GM23338 (cell line): ENCODE measurements around the gene ZBTB9. TPM values are rescaled to one million over a fixed set of nuclear protein-coding genes. Genes with fewer than 3 reads are reported as not detected.

ENCODE experiments used
- ATAC-seq: fragments of 200-7000 bp; cut with Tn5 transposase; 3 replicates; pipeline ENCODE4 v1.9.1; 2020
- DNase-seq: peaks from one replicate; pipeline ENCODE4 v3.0.0-alpha.2; 2015; ENCODE audit warnings: low spot score
- H2AFZ ChIP-seq: fragments of 200-600 bp; sonication (generic); 2 replicates; pipeline ENCODE4 v1.8.0; 2016; ENCODE audit warnings: antibody characterized with exemption, mild to moderate bottlenecking, moderate library complexity
- H3F3A ChIP-seq: fragments of 200-600 bp; sonication (generic); replicated peaks from 2 replicates; pipeline ENCODE4 v1.8.0; 2017; ENCODE audit warnings: antibody characterized with exemption, mixed run types, low read depth
- H3K27ac ChIP-seq: fragments of 200-600 bp; sonication (generic); 2 replicates; pipeline ENCODE4 v1.6.1; 2016; ENCODE audit warnings: low read depth
- H3K27me3 ChIP-seq: fragments of 200-600 bp; sonication (generic); 2 replicates; pipeline ENCODE4 v1.8.0; 2016; ENCODE audit warnings: mild to moderate bottlenecking, mixed run types, moderate library complexity; ENCODE audit not compliant: insufficient read depth
- H3K36me3 ChIP-seq: fragments of 200-600 bp; sonication (generic); 2 replicates; pipeline ENCODE4 v1.8.0; 2016; ENCODE audit warnings: mild to moderate bottlenecking; ENCODE audit not compliant: insufficient read depth
- H3K4me1 ChIP-seq: fragments of 200-600 bp; sonication (generic); 2 replicates; pipeline ENCODE4 v1.8.0; 2016; ENCODE audit warnings: mild to moderate bottlenecking, moderate library complexity; ENCODE audit not compliant: insufficient read depth
- H3K4me2 ChIP-seq: fragments of 200-600 bp; sonication (generic); 2 replicates; pipeline ENCODE4 v1.7.1; 2017; ENCODE audit warnings: mixed run types
- H3K4me3 ChIP-seq: fragments of 200-600 bp; sonication (generic); 2 replicates; pipeline ENCODE4 v1.6.1; 2016; ENCODE audit warnings: mixed run types
- H3K79me2 ChIP-seq: fragments of 200-600 bp; sonication (generic); replicated peaks from 2 replicates; pipeline ENCODE4 v1.8.0; 2017; ENCODE audit warnings: mild to moderate bottlenecking; ENCODE audit not compliant: insufficient read depth
- H3K9me2 ChIP-seq: fragments of 200-600 bp; sonication (generic); 2 replicates; pipeline ENCODE4 v1.8.0; 2017; ENCODE audit not compliant: insufficient read depth
- H4K20me1 ChIP-seq: fragments of 200-600 bp; sonication (generic); replicated peaks from 2 replicates; pipeline ENCODE4 v1.8.0; 2017; ENCODE audit warnings: mild to moderate bottlenecking; ENCODE audit not compliant: insufficient read depth
- H3K27ac Mint-ChIP-seq: 2 replicates; pipeline ENCODE4 v1.8.0; 2020; ENCODE audit warnings: inconsistent platforms, mild to moderate bottlenecking, moderate library complexity, mixed read lengths
- H3K27me3 Mint-ChIP-seq: 3 replicates; pipeline ENCODE4 v1.8.0; 2022; ENCODE audit warnings: low read depth, mild to moderate bottlenecking, moderate library complexity, mixed read lengths, inconsistent platforms; ENCODE audit not compliant: insufficient read depth, poor library complexity
- H3K36me3 Mint-ChIP-seq: 3 replicates; pipeline ENCODE4 v1.8.0; 2021; ENCODE audit warnings: low read depth, mild to moderate bottlenecking, inconsistent platforms, moderate library complexity, mixed read lengths
- H3K4me1 Mint-ChIP-seq: 3 replicates; pipeline ENCODE4 v1.8.0; 2020; ENCODE audit warnings: mild to moderate bottlenecking, inconsistent platforms, mixed read lengths
- H3K4me3 Mint-ChIP-seq: 3 replicates; pipeline ENCODE4 v1.8.0; 2021; ENCODE audit warnings: moderate library complexity, mild to moderate bottlenecking, inconsistent platforms, mixed read lengths
- H3K9me3 Mint-ChIP-seq: 3 replicates; pipeline ENCODE4 v1.8.0; 2020; ENCODE audit warnings: moderate library complexity, mild to moderate bottlenecking, inconsistent platforms, mixed read lengths
- CREB1 ChIP-seq: fragments of 250-450 bp; sonication (Bioruptor Pico); IDR thresholded peaks from 2 replicates; pipeline ENCODE4 v1.5.0; 2020; ENCODE audit warnings: low read depth, mild to moderate bottlenecking, moderate library complexity
- EZH2 ChIP-seq: fragments of 200-600 bp; sonication (generic); IDR thresholded peaks from one replicate; pipeline ENCODE4 v1.8.0; 2017; ENCODE audit warnings: antibody characterized with exemption, mild to moderate bottlenecking, low read depth; ENCODE audit not compliant: unreplicated experiment
- EZH2phosphoT487 ChIP-seq: fragments of 200-600 bp; sonication (generic); IDR thresholded peaks from one replicate; pipeline ENCODE4 v1.8.1; 2018; ENCODE audit warnings: antibody characterized with exemption; ENCODE audit not compliant: unreplicated experiment
- NANOG ChIP-seq: IDR thresholded peaks from 2 replicates; pipeline ENCODE4 v1.6.1; 2016; ENCODE audit warnings: antibody characterized with exemption, borderline replicate concordance
- POLR2AphosphoS5 ChIP-seq: IDR thresholded peaks from 2 replicates; pipeline ENCODE4 v1.6.1; 2016; ENCODE audit warnings: antibody characterized with exemption, low read depth
- STAT1 ChIP-seq: IDR thresholded peaks from one replicate; pipeline ENCODE4 v1.6.1; 2016; ENCODE audit warnings: antibody characterized with exemption; ENCODE audit not compliant: unreplicated experiment
- ZNF114 ChIP-seq: fragments of 250-450 bp; sonication (Bioruptor Pico); IDR thresholded peaks from 2 replicates; pipeline ENCODE4 v1.5.0; 2020; ENCODE audit warnings: mild to moderate bottlenecking, moderate library complexity
- ZNF331 ChIP-seq: fragments of 250-450 bp; sonication (Bioruptor Pico); IDR thresholded peaks from 2 replicates; pipeline ENCODE4 v1.5.0; 2020; ENCODE audit warnings: low read depth, mild to moderate bottlenecking, moderate library complexity
- polyA plus RNA-seq: library from polyadenylated mRNA; unstranded; fragments of >200 nt; fragmentation: Nextera tagmentation; extraction: Ambion mirVana; gene quantifications from 2 replicates; pipeline ENCODE4 v1.2.1, GENCODE V29; 2016
- total RNA-seq: library from RNA; depleted of rRNA; stranded (reverse); fragments of >200 nt; shearing (Covaris generic); gene quantifications from 2 replicates; pipeline ENCODE4 v1.2.3, GENCODE V29; 2014
- TF ChIP-seq, protein P1 (sequence below): fragments of 250-450 bp; sonication (Bioruptor Pico); IDR thresholded peaks from 2 replicates; pipeline ENCODE4 v1.5.0; 2020; ENCODE audit warnings: mild to moderate bottlenecking, moderate library complexity
- TF ChIP-seq, protein P2 (sequence below), 2 experiments: fragments of 200-600 bp in 1 of 2; sonication (generic) in 1 of 2; conservative IDR thresholded peaks; 2 replicates each; pipeline versions ENCODE4 v1.5.1 to v1.6.1; 2016 to 2017; ENCODE audit warnings: antibody characterized with exemption in 2 of 2, low read depth in 2 of 2, mild to moderate bottlenecking in 2 of 2, moderate library complexity in 1 of 2
- TF ChIP-seq, protein P3 (sequence below): IDR thresholded peaks from 2 replicates; pipeline ENCODE4 v1.6.1; 2016; ENCODE audit warnings: antibody characterized with exemption
- TF ChIP-seq, protein P4 (sequence below): IDR thresholded peaks from one replicate; pipeline ENCODE4 v1.6.1; 2018; ENCODE audit warnings: antibody characterized with exemption; ENCODE audit not compliant: unreplicated experiment

Gene ZBTB9
- total and polyA plus RNA-seq, 2 experiments from 2014 or later = 13.5 to 17.9 TPM

DNA sequence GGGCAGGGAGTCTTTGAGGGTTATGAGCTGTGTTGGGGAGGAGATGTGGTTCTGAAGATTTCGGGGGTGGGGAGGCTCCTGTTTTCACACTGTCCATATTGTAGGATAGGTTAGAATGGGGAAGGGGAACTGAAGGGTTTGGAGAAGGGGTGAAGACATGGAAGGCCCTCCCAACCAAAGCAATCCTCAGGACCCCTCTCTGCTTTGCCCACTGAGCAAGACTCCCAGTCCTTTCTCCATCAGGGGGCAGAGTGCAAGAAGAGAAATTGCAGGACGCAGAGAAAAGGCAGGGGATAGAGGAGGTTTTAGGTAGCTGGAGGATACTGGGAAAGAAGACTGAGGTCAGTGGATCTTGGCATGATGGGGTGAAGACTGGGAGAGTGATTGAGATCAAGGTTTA lies 30.6 kb upstream of the ZBTB9 start (continued):
- TF ChIP-seq, protein P1, sequence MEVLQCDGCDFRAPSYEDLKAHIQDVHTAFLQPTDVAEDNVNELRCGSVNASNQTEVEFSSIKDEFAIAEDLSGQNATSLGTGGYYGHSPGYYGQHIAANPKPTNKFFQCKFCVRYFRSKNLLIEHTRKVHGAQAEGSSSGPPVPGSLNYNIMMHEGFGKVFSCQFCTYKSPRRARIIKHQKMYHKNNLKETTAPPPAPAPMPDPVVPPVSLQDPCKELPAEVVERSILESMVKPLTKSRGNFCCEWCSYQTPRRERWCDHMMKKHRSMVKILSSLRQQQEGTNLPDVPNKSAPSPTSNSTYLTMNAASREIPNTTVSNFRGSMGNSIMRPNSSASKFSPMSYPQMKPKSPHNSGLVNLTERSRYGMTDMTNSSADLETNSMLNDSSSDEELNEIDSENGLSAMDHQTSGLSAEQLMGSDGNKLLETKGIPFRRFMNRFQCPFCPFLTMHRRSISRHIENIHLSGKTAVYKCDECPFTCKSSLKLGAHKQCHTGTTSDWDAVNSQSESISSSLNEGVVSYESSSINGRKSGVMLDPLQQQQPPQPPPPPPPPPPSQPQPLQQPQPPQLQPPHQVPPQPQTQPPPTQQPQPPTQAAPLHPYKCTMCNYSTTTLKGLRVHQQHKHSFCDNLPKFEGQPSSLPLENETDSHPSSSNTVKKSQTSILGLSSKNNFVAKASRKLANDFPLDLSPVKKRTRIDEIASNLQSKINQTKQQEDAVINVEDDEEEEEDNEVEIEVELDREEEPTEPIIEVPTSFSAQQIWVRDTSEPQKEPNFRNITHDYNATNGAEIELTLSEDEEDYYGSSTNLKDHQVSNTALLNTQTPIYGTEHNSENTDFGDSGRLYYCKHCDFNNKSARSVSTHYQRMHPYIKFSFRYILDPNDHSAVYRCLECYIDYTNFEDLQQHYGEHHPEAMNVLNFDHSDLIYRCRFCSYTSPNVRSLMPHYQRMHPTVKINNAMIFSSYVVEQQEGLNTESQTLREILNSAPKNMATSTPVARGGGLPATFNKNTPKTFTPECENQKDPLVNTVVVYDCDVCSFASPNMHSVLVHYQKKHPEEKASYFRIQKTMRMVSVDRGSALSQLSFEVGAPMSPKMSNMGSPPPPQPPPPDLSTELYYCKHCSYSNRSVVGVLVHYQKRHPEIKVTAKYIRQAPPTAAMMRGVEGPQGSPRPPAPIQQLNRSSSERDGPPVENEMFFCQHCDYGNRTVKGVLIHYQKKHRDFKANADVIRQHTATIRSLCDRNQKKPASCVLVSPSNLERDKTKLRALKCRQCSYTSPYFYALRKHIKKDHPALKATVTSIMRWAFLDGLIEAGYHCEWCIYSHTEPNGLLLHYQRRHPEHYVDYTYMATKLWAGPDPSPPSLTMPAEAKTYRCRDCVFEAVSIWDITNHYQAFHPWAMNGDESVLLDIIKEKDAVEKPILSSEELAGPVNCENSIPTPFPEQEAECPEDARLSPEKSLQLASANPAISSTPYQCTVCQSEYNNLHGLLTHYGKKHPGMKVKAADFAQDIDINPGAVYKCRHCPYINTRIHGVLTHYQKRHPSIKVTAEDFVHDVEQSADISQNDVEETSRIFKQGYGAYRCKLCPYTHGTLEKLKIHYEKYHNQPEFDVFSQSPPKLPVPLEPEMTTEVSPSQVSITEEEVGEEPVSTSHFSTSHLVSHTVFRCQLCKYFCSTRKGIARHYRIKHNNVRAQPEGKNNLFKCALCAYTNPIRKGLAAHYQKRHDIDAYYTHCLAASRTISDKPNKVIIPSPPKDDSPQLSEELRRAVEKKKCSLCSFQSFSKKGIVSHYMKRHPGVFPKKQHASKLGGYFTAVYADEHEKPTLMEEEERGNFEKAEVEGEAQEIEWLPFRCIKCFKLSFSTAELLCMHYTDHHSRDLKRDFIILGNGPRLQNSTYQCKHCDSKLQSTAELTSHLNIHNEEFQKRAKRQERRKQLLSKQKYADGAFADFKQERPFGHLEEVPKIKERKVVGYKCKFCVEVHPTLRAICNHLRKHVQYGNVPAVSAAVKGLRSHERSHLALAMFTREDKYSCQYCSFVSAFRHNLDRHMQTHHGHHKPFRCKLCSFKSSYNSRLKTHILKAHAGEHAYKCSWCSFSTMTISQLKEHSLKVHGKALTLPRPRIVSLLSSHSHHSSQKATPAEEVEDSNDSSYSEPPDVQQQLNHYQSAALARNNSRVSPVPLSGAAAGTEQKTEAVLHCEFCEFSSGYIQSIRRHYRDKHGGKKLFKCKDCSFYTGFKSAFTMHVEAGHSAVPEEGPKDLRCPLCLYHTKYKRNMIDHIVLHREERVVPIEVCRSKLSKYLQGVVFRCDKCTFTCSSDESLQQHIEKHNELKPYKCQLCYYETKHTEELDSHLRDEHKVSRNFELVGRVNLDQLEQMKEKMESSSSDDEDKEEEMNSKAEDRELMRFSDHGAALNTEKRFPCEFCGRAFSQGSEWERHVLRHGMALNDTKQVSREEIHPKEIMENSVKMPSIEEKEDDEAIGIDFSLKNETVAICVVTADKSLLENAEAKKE = no peak
- no peak for TF ChIP-seq NANOG

DNA sequence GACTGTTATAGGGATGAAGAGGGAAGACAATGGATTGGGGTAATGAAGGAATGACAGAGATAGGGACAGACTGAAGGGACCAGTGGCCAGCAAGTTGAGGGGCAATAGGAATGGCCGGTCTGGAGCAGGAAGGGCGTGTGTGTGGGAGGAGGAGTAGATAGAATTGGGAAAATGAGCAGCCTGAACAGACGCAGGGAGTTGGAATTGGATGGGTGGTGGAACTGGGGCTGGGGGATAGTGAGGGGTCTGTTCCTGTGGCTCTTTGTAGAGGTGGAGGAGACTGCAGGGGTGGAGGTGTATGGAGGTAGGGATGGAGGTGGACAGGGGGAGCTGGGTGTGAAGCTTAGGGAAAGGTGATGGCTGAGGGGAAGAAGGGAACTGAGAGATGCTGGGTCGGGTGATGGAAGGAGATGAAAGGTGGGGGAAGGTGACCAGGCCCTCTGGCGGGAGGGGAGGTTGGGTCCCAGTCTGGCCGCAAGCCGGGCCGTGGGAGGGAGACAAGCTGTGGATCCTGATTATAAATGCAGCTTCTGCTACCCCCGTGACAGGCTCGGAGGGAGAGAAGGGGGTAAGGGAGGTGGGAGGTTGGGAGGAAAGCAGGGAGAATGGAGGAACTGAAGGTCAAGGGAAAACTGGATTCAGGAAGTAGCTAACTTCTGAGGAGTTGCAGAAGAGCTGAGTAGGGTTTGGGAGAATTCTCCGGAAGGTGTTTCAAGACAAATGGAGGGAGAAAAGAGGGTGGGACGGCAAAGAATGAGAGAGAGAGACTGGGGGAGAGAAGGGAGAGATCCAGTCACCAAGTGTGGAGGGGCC lies 29.3 kb upstream of the ZBTB9 start:
- Histone ChIP-seq H3K79me2 (peaks cover 57% of the 10 kb centered on the region), H3K4me1 (peaks cover 38% of the 10 kb centered on the region), H3K36me3 (no peaks in the 10 kb centered on the region), H3K4me2 (peak overlapping the region; percentile 95), H4K20me1 (no peaks in the 10 kb centered on the region; the same call in 1 of the 2 replicates), H2AFZ (no peak overlapping the region), H3K4me3 (peak overlapping the region; percentile 72), H3K27ac (peak overlapping the region; percentile 77; the same call in 1 of the 2 replicates), H3K9me2 (no peaks in the 10 kb centered on the region), H3F3A (peaks cover 19% of the 10 kb centered on the region), H3K27me3 (no peaks in the 10 kb centered on the region)
- Mint-ChIP-seq H3K27me3 (peaks cover 20% of the 10 kb centered on the region), H3K9me3 (no peaks in the 10 kb centered on the region), H3K4me1 (peaks cover 72% of the 10 kb centered on the region), H3K27ac (peak overlapping the region; percentile 81), H3K36me3 (peaks cover 27% of the 10 kb centered on the region), H3K4me3 (peak overlapping the region; percentile 90)
- TF ChIP-seq POLR2AphosphoS5 (no peak), CREB1 (CRISPR knock-in tag) (no peak), STAT1 (no peak), EZH2 (no peak), ZNF114 (CRISPR knock-in tag) (no peak), ZNF331 (CRISPR knock-in tag) (no peak), NANOG (no peak), EZH2phosphoT487 (no peak)
- TF ChIP-seq, protein P2, sequence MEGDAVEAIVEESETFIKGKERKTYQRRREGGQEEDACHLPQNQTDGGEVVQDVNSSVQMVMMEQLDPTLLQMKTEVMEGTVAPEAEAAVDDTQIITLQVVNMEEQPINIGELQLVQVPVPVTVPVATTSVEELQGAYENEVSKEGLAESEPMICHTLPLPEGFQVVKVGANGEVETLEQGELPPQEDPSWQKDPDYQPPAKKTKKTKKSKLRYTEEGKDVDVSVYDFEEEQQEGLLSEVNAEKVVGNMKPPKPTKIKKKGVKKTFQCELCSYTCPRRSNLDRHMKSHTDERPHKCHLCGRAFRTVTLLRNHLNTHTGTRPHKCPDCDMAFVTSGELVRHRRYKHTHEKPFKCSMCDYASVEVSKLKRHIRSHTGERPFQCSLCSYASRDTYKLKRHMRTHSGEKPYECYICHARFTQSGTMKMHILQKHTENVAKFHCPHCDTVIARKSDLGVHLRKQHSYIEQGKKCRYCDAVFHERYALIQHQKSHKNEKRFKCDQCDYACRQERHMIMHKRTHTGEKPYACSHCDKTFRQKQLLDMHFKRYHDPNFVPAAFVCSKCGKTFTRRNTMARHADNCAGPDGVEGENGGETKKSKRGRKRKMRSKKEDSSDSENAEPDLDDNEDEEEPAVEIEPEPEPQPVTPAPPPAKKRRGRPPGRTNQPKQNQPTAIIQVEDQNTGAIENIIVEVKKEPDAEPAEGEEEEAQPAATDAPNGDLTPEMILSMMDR (conservative IDR thresholded peaks at IDR 0.05; ENCODE audit: low read depth in 2 of 2) = no peak
- TF ChIP-seq, protein P3, sequence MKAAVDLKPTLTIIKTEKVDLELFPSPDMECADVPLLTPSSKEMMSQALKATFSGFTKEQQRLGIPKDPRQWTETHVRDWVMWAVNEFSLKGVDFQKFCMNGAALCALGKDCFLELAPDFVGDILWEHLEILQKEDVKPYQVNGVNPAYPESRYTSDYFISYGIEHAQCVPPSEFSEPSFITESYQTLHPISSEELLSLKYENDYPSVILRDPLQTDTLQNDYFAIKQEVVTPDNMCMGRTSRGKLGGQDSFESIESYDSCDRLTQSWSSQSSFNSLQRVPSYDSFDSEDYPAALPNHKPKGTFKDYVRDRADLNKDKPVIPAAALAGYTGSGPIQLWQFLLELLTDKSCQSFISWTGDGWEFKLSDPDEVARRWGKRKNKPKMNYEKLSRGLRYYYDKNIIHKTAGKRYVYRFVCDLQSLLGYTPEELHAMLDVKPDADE = no peak
- TF ChIP-seq, protein P4, sequence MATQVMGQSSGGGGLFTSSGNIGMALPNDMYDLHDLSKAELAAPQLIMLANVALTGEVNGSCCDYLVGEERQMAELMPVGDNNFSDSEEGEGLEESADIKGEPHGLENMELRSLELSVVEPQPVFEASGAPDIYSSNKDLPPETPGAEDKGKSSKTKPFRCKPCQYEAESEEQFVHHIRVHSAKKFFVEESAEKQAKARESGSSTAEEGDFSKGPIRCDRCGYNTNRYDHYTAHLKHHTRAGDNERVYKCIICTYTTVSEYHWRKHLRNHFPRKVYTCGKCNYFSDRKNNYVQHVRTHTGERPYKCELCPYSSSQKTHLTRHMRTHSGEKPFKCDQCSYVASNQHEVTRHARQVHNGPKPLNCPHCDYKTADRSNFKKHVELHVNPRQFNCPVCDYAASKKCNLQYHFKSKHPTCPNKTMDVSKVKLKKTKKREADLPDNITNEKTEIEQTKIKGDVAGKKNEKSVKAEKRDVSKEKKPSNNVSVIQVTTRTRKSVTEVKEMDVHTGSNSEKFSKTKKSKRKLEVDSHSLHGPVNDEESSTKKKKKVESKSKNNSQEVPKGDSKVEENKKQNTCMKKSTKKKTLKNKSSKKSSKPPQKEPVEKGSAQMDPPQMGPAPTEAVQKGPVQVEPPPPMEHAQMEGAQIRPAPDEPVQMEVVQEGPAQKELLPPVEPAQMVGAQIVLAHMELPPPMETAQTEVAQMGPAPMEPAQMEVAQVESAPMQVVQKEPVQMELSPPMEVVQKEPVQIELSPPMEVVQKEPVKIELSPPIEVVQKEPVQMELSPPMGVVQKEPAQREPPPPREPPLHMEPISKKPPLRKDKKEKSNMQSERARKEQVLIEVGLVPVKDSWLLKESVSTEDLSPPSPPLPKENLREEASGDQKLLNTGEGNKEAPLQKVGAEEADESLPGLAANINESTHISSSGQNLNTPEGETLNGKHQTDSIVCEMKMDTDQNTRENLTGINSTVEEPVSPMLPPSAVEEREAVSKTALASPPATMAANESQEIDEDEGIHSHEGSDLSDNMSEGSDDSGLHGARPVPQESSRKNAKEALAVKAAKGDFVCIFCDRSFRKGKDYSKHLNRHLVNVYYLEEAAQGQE = no peak
- ATAC-seq = no peak
- no peak for DNase-seq
